GM12878 (cell line): ENCODE results near the gene CAMTA1. TPM values are rescaled to one million over a fixed set of nuclear protein-coding genes. Genes with fewer than 3 reads are reported as not detected.

ENCODE experiments used
- ATAC-seq: fragments of 200-7000 bp; cut with Tn5 transposase; 3 replicates; pipeline ENCODE4 v1.9.1; 2020; ENCODE audit warnings: mild to moderate bottlenecking, moderate library complexity
- BruUV-seq: library from RNA; stranded (reverse); fragments of 400-500 nt; replicated peaks from 2 replicates; lab custom pipeline; 2021; lab: Mats Ljungman, UMichigan
- CTCF ChIA-PET: fragments of 300-600 bp; sonication (Branson Sonifier 250); formaldehyde crosslinking; extraction: SDS; loops from one replicate; lab custom pipeline; 2021; ENCODE audit warnings: inconsistent platforms; lab: Yijun Ruan, JAX
- POLR2A ChIA-PET: fragments of 350-600 bp; formaldehyde crosslinking; extraction: SDS; loops from one replicate; lab custom pipeline; 2021; ENCODE audit warnings: inconsistent platforms; lab: Charles Lee
- RAD21 ChIA-PET: fragments of 300-600 bp; sonication (Branson Sonifier 250); formaldehyde crosslinking; loops from one replicate; lab custom pipeline; 2023; ENCODE audit warnings: antibody characterized with exemption; ENCODE audit not compliant: unreplicated experiment; lab: Charles Lee
- SMC1A ChIA-PET: fragments of 300-600 bp; sonication (Branson Sonifier 250); formaldehyde crosslinking; loops from one replicate; lab custom pipeline; 2023; ENCODE audit not compliant: unreplicated experiment, uncharacterized antibody; lab: Charles Lee
- DNase-seq: peaks from one replicate; pipeline ENCODE4 v3.0.0-alpha.2; 2011; ENCODE audit warnings: low read depth, low spot score
- FAIRE-seq: peaks from 3 replicates; lab custom pipeline; 2011; peaks lifted over from hg19 to GRCh38; lab: Jason Lieb, UNC
- H2AFZ ChIP-seq: 2 replicates; pipeline ENCODE4 v1.6.0; 2011; ENCODE audit warnings: low read depth, low read length, control low read depth; ENCODE audit not compliant: control insufficient read depth
- H3K27ac ChIP-seq: 2 replicates; pipeline ENCODE4 v1.5.1; 2011; ENCODE audit warnings: control low read depth; ENCODE audit not compliant: control insufficient read depth, insufficient read depth
- H3K27me3 ChIP-seq, 2 experiments: replicated peaks in 1 of 2; 2 replicates each; pipeline versions ENCODE4 v1.6.0 to v1.6.1; 2011; ENCODE audit warnings: low read length in 1 of 2; ENCODE audit not compliant: control insufficient read depth in 2 of 2, insufficient read depth in 2 of 2
- H3K36me3 ChIP-seq, 2 experiments: 2 replicates each; pipeline ENCODE4 v1.5.1; 2011; ENCODE audit warnings: low read length in 1 of 2; ENCODE audit not compliant: control insufficient read depth in 2 of 2, insufficient read depth in 2 of 2
- H3K4me1 ChIP-seq: 2 replicates; pipeline ENCODE4 v1.6.1; 2011; ENCODE audit warnings: mild to moderate bottlenecking, low read length, moderate library complexity, mixed read lengths; ENCODE audit not compliant: control insufficient read depth, insufficient read depth
- H3K4me2 ChIP-seq: 2 replicates; pipeline ENCODE4 v1.6.0; 2011; ENCODE audit warnings: control low read depth; ENCODE audit not compliant: control insufficient read depth, insufficient read depth
- H3K4me3 ChIP-seq: fragments of 200-600 bp; sonication (generic); 2 replicates; pipeline ENCODE4 v1.5.1; 2016
- H3K79me2 ChIP-seq: 2 replicates; pipeline ENCODE4 v1.6.0; 2011; ENCODE audit warnings: low read length; ENCODE audit not compliant: control insufficient read depth, insufficient read depth
- H3K9ac ChIP-seq: 2 replicates; pipeline ENCODE4 v1.8.0; 2011; ENCODE audit warnings: low read length, control low read depth, mixed read lengths; ENCODE audit not compliant: control insufficient read depth, insufficient read depth
- H3K9me3 ChIP-seq: replicated peaks from 3 replicates; pipeline ENCODE4 v1.5.1; 2011; ENCODE audit warnings: mild to moderate bottlenecking, low read length; ENCODE audit not compliant: control insufficient read depth, insufficient read depth
- H4K20me1 ChIP-seq: 2 replicates; pipeline ENCODE4 v1.6.0; 2011; ENCODE audit not compliant: control insufficient read depth, insufficient read depth
- BHLHE40 ChIP-seq, 2 experiments: fragments of 450-650 bp in 1 of 2; IDR thresholded peaks; 2 replicates each; pipeline ENCODE4 v1.6.1; 2011 to 2017; ENCODE audit warnings: low read depth in 2 of 2, borderline replicate concordance in 1 of 2, improper control_type of control experiment in 1 of 2, low read length in 1 of 2, mild to moderate bottlenecking in 1 of 2
- BMI1 ChIP-seq: fragments of 450-650 bp; IDR thresholded peaks from 2 replicates; pipeline ENCODE4 v1.6.1; 2016; ENCODE audit warnings: mild to moderate bottlenecking, moderate library complexity, borderline replicate concordance
- BRCA1 ChIP-seq: IDR thresholded peaks from 2 replicates; pipeline ENCODE4 v1.6.1; 2011; ENCODE audit warnings: low read depth, low read length, improper control_type of control experiment
- CHD1 ChIP-seq: IDR thresholded peaks from 2 replicates; pipeline ENCODE4 v1.6.1; 2012; ENCODE audit warnings: low read depth, low read length, improper control_type of control experiment
- CHD4 ChIP-seq: fragments of 200-600 bp; sonication (generic); IDR thresholded peaks from 2 replicates; pipeline ENCODE4 v1.6.1; 2016; ENCODE audit warnings: mild to moderate bottlenecking
- CREB1 ChIP-seq: IDR thresholded peaks from 2 replicates; pipeline ENCODE4 v1.6.1; 2012; ENCODE audit warnings: low read depth, mild to moderate bottlenecking, inconsistent platforms
- JUND ChIP-seq: IDR thresholded peaks from 2 replicates; pipeline ENCODE4 v1.6.1; 2012; ENCODE audit warnings: low read depth, mild to moderate bottlenecking, low read length, improper control_type of control experiment, moderate library complexity
- KLF5 ChIP-seq: fragments of 450-650 bp; IDR thresholded peaks from 2 replicates; pipeline ENCODE4 v1.6.1; 2014; ENCODE audit warnings: mild to moderate bottlenecking; ENCODE audit not compliant: partially characterized antibody
- RAD21 ChIP-seq: IDR thresholded peaks from 2 replicates; pipeline ENCODE4 v1.6.1; 2011; ENCODE audit warnings: mild to moderate bottlenecking, low read depth, low read length, moderate library complexity; ENCODE audit not compliant: insufficient read depth
- RFX5 ChIP-seq: IDR thresholded peaks from 2 replicates; pipeline ENCODE4 v1.6.1; 2011; ENCODE audit warnings: low read depth, low read length, improper control_type of control experiment
- SMAD5 ChIP-seq: IDR thresholded peaks from 2 replicates; pipeline ENCODE4 v1.6.1; 2016; ENCODE audit warnings: antibody characterized with exemption, low read depth
- SMARCA5 ChIP-seq: fragments of 450-650 bp; IDR thresholded peaks from 2 replicates; pipeline ENCODE4 v1.6.1; 2017; ENCODE audit warnings: mild to moderate bottlenecking
- SRF ChIP-seq, 2 experiments: IDR thresholded peaks; 2 replicates each; pipeline ENCODE4 v1.6.1; 2011; ENCODE audit warnings: low read depth in 2 of 2, low read length in 2 of 2, mild to moderate bottlenecking in 1 of 2, moderate library complexity in 1 of 2
- ZNF622 ChIP-seq: fragments of 450-650 bp; IDR thresholded peaks from 2 replicates; pipeline ENCODE4 v1.6.1; 2017; ENCODE audit warnings: mild to moderate bottlenecking, inconsistent platforms
- WGBS: methylation state at CpG from one replicate; pipeline ENCODE4 v1.1.6; 2016; ENCODE audit warnings: low lambda C conversion rate; ENCODE audit not compliant: insufficient replicate concordance, insufficient coverage; ENCODE audit errors: missing lambda C conversion rate; 5-methylcytosine and 5-hydroxymethylcytosine counted together
- in situ Hi-C: fragments of 300-500 bp; cut with MboI; formaldehyde crosslinking; loops from 9 replicates; pipeline ENCODE4 v1.14.3; 2018; ENCODE audit warnings: mixed read lengths
- intact Hi-C: fragments of 100-400 bp; cut with micrococcal nuclease; formaldehyde crosslinking; loops from one replicate; pipeline ENCODE4 v1.14.2; 2022; ENCODE audit not compliant: unreplicated experiment
- polyA plus RNA-seq, 11 experiments: library from polyadenylated mRNA; depleted of rRNA in 4 of 11; unstranded in 6 of 11; stranded (reverse) in 5 of 11; fragments of >200 nt; fragmentation: Nextera tagmentation in 4 of 11; fragmentation: Illumina TruSeq in 1 of 11; extraction: Ambion mirVana in 4 of 11; extraction: Trizol in 1 of 11; gene quantifications; 1 replicate in 1 of 11; 2 replicates in 10 of 11; pipeline versions ENCODE4 v1.2.1 to v1.2.3, GENCODE V29; 2011 to 2016; ENCODE audit warnings: inconsistent platforms in 2 of 11, missing spikeins in 2 of 11, low read depth in 1 of 11
- total RNA-seq, 4 experiments: library from RNA; depleted of rRNA in 3 of 4; stranded (reverse); fragments of >200 nt in 3 of 4; fragmentation: Illumina TruSeq in 1 of 4; extraction: Trizol in 1 of 4; gene quantifications; 2 replicates each; pipeline versions ENCODE4 v1.2.1 to v1.2.3, GENCODE V29; 2013 to 2021
- TF ChIP-seq, protein P1 (sequence below): IDR thresholded peaks from 2 replicates; pipeline ENCODE4 v1.6.1; 2012; ENCODE audit warnings: low read depth, low read length, improper control_type of control experiment
- TF ChIP-seq, protein P2 (sequence below): fragments of 450-650 bp; IDR thresholded peaks from 2 replicates; pipeline ENCODE4 v1.6.1; 2017; ENCODE audit warnings: mild to moderate bottlenecking, low read depth, inconsistent platforms; ENCODE audit not compliant: poor library complexity, severe bottlenecking
- TF ChIP-seq, protein P3 (sequence below): fragments of 450-650 bp; IDR thresholded peaks from 2 replicates; pipeline ENCODE4 v1.6.1; 2018; ENCODE audit warnings: borderline replicate concordance, mild to moderate bottlenecking; ENCODE audit not compliant: partially characterized antibody

The CAMTA1 gene
- total and polyA plus RNA-seq, 10 of the 15 experiments (the other 5 are each of a cell fraction or from before 2014, with no cell fraction given) = 37.7 to 148 (median 76.4) TPM

DNA sequence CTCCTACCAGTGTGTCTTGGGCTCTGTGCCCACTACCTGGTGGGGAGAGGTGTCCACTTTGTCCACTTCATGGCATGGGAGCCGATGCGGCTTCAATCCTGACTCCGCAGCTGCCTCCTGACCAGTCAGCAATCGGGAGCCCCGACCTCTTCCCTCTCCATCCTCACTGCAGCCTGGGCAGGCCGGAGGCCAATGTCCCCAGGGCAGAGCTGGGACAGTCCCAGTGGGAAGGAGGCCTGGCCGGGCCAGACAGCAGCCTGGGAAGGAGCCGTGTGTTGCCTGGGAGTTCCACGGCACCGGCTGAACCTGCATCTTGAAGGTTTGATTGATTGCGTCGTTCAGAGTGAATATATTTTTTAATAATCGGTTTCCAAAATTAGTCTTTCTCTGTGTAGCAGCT, 654.9 kb downstream of the CAMTA1 start:
- in situ Hi-C loops = no loop called here
- ATAC-seq (no peak), DNase-seq (no peak), FAIRE-seq (no peak)
- Histone ChIP-seq H3K79me2 (no peaks in the 10 kb centered on the region), H3K9ac (no peak overlapping the region), H2AFZ (no peak overlapping the region), H3K27ac (no peak overlapping the region), H3K27me3 (no peaks in the 10 kb centered on the region), H3K4me2 (no peak overlapping the region), H3K36me3 (no peaks in the 10 kb centered on the region), H4K20me1 (no peaks in the 10 kb centered on the region), H3K4me1 (no peaks in the 10 kb centered on the region; the same call in 1 of the 2 replicates), H3K9me3 (no peaks in the 10 kb centered on the region; the same call in 2 of the 3 replicates), H3K4me3 (no peak overlapping the region)
- CTCF ChIA-PET = no interaction called here
- RAD21 ChIA-PET = no interaction called here
- no TSS peak for BruUV-seq
- TF ChIP-seq RAD21 (no peak), RFX5 (no peak), BMI1 (no peak), JUND (no peak), KLF5 (no peak), ZNF622 (no peak), BHLHE40 (IDR thresholded peaks at IDR 0.05; ENCODE audit: borderline replicate concordance in 1 of 2, low read depth in 2 of 2, low read length in 1 of 2) (no peak), SMARCA5 (no peak), CREB1 (no peak), SRF (IDR thresholded peaks at IDR 0.05; ENCODE audit: low read depth in 2 of 2, low read length in 2 of 2) (no peak), CHD1 (no peak), BRCA1 (no peak), SMAD5 (no peak), CHD4 (no peak)
- TF ChIP-seq, protein P1, sequence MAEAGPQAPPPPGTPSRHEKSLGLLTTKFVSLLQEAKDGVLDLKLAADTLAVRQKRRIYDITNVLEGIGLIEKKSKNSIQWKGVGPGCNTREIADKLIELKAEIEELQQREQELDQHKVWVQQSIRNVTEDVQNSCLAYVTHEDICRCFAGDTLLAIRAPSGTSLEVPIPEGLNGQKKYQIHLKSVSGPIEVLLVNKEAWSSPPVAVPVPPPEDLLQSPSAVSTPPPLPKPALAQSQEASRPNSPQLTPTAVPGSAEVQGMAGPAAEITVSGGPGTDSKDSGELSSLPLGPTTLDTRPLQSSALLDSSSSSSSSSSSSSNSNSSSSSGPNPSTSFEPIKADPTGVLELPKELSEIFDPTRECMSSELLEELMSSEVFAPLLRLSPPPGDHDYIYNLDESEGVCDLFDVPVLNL = no peak
- TF ChIP-seq, protein P2, sequence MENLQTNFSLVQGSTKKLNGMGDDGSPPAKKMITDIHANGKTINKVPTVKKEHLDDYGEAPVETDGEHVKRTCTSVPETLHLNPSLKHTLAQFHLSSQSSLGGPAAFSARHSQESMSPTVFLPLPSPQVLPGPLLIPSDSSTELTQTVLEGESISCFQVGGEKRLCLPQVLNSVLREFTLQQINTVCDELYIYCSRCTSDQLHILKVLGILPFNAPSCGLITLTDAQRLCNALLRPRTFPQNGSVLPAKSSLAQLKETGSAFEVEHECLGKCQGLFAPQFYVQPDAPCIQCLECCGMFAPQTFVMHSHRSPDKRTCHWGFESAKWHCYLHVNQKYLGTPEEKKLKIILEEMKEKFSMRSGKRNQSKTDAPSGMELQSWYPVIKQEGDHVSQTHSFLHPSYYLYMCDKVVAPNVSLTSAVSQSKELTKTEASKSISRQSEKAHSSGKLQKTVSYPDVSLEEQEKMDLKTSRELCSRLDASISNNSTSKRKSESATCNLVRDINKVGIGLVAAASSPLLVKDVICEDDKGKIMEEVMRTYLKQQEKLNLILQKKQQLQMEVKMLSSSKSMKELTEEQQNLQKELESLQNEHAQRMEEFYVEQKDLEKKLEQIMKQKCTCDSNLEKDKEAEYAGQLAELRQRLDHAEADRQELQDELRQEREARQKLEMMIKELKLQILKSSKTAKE = no peak
- TF ChIP-seq, protein P3, sequence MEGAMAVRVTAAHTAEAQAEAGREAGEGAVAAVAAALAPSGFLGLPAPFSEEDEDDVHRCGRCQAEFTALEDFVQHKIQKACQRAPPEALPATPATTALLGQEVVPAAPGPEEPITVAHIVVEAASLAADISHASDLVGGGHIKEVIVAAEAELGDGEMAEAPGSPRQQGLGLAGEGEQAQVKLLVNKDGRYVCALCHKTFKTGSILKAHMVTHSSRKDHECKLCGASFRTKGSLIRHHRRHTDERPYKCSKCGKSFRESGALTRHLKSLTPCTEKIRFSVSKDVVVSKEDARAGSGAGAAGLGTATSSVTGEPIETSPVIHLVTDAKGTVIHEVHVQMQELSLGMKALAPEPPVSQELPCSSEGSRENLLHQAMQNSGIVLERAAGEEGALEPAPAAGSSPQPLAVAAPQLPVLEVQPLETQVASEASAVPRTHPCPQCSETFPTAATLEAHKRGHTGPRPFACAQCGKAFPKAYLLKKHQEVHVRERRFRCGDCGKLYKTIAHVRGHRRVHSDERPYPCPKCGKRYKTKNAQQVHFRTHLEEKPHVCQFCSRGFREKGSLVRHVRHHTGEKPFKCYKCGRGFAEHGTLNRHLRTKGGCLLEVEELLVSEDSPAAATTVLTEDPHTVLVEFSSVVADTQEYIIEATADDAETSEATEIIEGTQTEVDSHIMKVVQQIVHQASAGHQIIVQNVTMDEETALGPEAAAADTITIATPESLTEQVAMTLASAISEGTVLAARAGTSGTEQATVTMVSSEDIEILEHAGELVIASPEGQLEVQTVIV = no peak
- POLR2A ChIA-PET = no interaction called here
- SMC1A ChIA-PET = no interaction called here
- intact Hi-C loops = no loop called here
- WGBS = 44% methylated on average over 11 of the region's 13 CpGs
